CD4-positive, alpha-beta T cell treated with Interleukin-21 for 1 hour (primary cell): ENCODE results near the gene CREG2.

Experiments used
- DNase-seq: peaks from one replicate; pipeline ENCODE4 v3.0.0-alpha.2; 2020

The CREG2 gene

GRCh38 chr2:101305492-101306078 lies 81.7 kb downstream of the CREG2 start:
- DNase-seq: no peak

GRCh38 chr2:101305035-101305434 lies 82.3 kb downstream of the CREG2 start:
- DNase-seq: no peak

- no peak for DNase-seq
These were observed 83.6 kb downstream of the CREG2 start for GRCh38 chr2:101303688-101304087.

- no peak for DNase-seq
These were observed 85.3 kb downstream of the CREG2 start for GRCh38 chr2:101302016-101302415.

- no peak for DNase-seq
These were observed 86.5 kb downstream of the CREG2 start for GRCh38 chr2:101300836-101301235.

- no peak for DNase-seq
These were observed 87.1 kb downstream of the CREG2 start for GRCh38 chr2:101300164-101300563.

- DNase-seq: no peak
These were observed 87.7 kb downstream of the CREG2 start for GRCh38 chr2:101299604-101300003.

GRCh38 chr2:101297383-101297782 lies 89.9 kb downstream of the CREG2 start:
- DNase-seq: no peak

- no peak for DNase-seq
These were observed 90.9 kb downstream of the CREG2 start for GRCh38 chr2:101296371-101296770.

- DNase-seq: no peak
These were observed 91.4 kb downstream of the CREG2 start for GRCh38 chr2:101295895-101296294.
